HG03139 (cell line): ENCODE data around the gene DEGS2.

Experiments used
- ATAC-seq: cut with Tn5 transposase; IDR thresholded peaks from one replicate; pipeline ENCODE4 v1.9.1; 2021; ENCODE audit not compliant: unreplicated experiment

The DEGS2 gene

GRCh38 chr14:100096656-100097055 lies 62.8 kb downstream of the DEGS2 start:
- ATAC-seq: no peak
